GM18858 (cell line): ENCODE data around the gene NUP210.
"Not testable (repeated sequence)": the region's sequence is repeated elsewhere in the genome, so short reads cannot be mapped to it uniquely, and the experiment has no call there.

Source experiments
- ATAC-seq: cut with Tn5 transposase; IDR thresholded peaks from one replicate; pipeline ENCODE4 v1.9.1; 2021; ENCODE audit not compliant: unreplicated experiment

Gene NUP210

GRCh38 chr3:13377741-13378140 lies 42.4 kb downstream of the NUP210 start:
- not testable (repeated sequence) for ATAC-seq

- no peak for ATAC-seq
These were observed 43.1 kb downstream of the NUP210 start for GRCh38 chr3:13377021-13377420.

GRCh38 chr3:13376091-13376490 lies 44.0 kb downstream of the NUP210 start:
- no peak for ATAC-seq

- no peak for ATAC-seq
These were observed 44.7 kb downstream of the NUP210 start for GRCh38 chr3:13375464-13375863.

- no peak for ATAC-seq
These were observed 46.0 kb downstream of the NUP210 start for GRCh38 chr3:13373975-13374586.

GRCh38 chr3:13372656-13373055 lies 47.5 kb downstream of the NUP210 start:
- no peak for ATAC-seq

- ATAC-seq = no peak
These were observed 48.0 kb downstream of the NUP210 start for GRCh38 chr3:13372126-13372525.

- ATAC-seq = no peak
These were observed 48.7 kb downstream of the NUP210 start for GRCh38 chr3:13371100-13372075.

- no peak for ATAC-seq
These were observed 49.5 kb downstream of the NUP210 start for GRCh38 chr3:13370609-13371008.

GRCh38 chr3:13370055-13370454 lies 50.1 kb downstream of the NUP210 start:
- no peak for ATAC-seq

- no peak for ATAC-seq
These were observed 51.3 kb downstream of the NUP210 start for GRCh38 chr3:13368834-13369233.

- no peak for ATAC-seq
These were observed 52.4 kb downstream of the NUP210 start for GRCh38 chr3:13367728-13368127.

GRCh38 chr3:13365390-13366379 lies 54.4 kb downstream of the NUP210 start:
- ATAC-seq = no peak

- no peak for ATAC-seq
These were observed 55.4 kb downstream of the NUP210 start for GRCh38 chr3:13364602-13365271.

- no peak for ATAC-seq
These were observed 57.6 kb downstream of the NUP210 start for GRCh38 chr3:13362551-13362950.

GRCh38 chr3:13359916-13360315 lies 60.2 kb downstream of the NUP210 start:
- no peak for ATAC-seq

GRCh38 chr3:13358643-13359042 lies 61.5 kb downstream of the NUP210 start:
- no peak for ATAC-seq

GRCh38 chr3:13358051-13358450 lies 62.1 kb downstream of the NUP210 start:
- ATAC-seq = no peak

GRCh38 chr3:13357074-13357473 lies 63.0 kb downstream of the NUP210 start:
- no peak for ATAC-seq

GRCh38 chr3:13353936-13354542 lies 66.1 kb downstream of the NUP210 start:
- no peak for ATAC-seq
